ENCODE results near the gene ACTR5.
"Not testable (repeated sequence)": the region's sequence is repeated elsewhere in the genome, so short reads cannot be mapped to it uniquely, and the experiment has no call there.

The ACTR5 gene

GRCh38 chr20:38805958-38806854 lies 57.9 kb downstream of the ACTR5 start:
- DNase-seq, result peak; percentile 54

GRCh38 chr20:38806855-38807655 lies 58.8 kb downstream of the ACTR5 start:
- DNase-seq, result peak; percentile 82

- no peak for DNase-seq
Measured at GRCh38 chr20:38809942-38810341, 61.7 kb downstream of the ACTR5 start.

- no peak for DNase-seq
Measured at GRCh38 chr20:38810926-38811630, 62.8 kb downstream of the ACTR5 start.

- no peak for DNase-seq
Measured at GRCh38 chr20:38811769-38812168, 63.5 kb downstream of the ACTR5 start.

GRCh38 chr20:38812182-38812581 lies 63.9 kb downstream of the ACTR5 start:
- no peak for DNase-seq

GRCh38 chr20:38812709-38813573 lies 64.7 kb downstream of the ACTR5 start:
- DNase-seq, result no peak

- DNase-seq, result not testable (repeated sequence)
Measured at GRCh38 chr20:38813574-38813962, 65.3 kb downstream of the ACTR5 start.

- DNase-seq, result no peak
Measured at GRCh38 chr20:38815446-38815845, 67.2 kb downstream of the ACTR5 start.

- no peak for DNase-seq
Measured at GRCh38 chr20:38818113-38819065, 70.1 kb downstream of the ACTR5 start.
